GM19468 (cell line): ENCODE results near the gene NELFB.
"Not testable (repeated sequence)": the region's sequence is repeated elsewhere in the genome, so short reads cannot be mapped to it uniquely, and the experiment has no call there.

Source experiments
- ATAC-seq: cut with Tn5 transposase; IDR thresholded peaks from one replicate; pipeline ENCODE4 v1.9.1; 2021; ENCODE audit warnings: mild to moderate bottlenecking, moderate library complexity, moderate number of reproducible peaks; ENCODE audit not compliant: unreplicated experiment; ENCODE audit errors: extremely low read depth

NELFB gene

DNA sequence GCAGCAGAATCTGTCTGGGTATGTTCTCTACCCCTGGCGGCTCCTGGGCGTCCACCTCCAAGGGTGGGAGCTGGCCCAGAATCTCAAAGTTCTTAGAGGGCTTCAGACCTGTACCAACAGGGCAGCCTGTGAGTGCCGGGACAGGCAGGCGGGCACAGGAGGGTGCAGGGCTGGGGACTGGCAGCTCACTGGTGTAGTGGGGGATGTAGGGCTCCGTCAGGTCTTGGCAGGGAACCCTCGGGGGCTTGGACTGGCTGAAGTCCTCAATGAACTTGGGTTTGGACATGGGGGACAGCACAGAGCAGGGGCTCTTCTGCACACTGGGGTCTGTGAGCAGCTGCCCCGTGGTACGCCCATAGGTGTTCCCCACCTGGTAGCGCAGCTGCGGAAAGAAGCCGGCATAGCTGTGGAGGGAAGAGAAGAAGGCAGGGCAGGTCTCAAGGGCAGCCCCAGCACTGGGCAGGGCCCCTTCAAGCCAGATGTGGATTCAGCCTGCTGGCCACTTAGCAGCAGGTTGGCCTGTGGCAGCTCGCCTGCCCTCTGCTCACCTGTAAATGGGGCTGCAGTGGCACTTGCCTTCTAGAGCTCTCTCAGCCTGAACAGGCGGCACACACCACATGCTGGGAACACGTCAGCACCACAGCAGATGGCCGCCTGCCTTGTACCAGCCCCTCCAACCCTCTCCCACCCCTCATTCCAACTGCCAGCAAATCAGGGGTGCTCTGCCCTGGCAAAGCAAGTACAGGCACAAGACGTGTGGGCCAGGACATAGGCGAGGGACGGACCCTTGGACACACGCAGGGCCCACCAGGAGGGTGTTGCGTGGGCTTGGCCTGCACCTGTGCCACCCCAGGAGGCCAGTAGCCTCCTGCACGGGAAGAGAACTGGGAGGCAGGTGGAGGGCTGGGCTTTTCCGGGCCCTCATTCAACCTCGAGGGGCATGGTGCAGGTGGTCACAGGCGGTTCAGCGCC lies 9.4 kb upstream of the NELFB start:
- ATAC-seq, result no peak

GRCh38 chr9:137247135-137247915 lies 7.8 kb upstream of the NELFB start:
- ATAC-seq, result no peak

- no peak for ATAC-seq
Observed at GRCh38 chr9:137247916-137248175, 7.3 kb upstream of the NELFB start.

DNA sequence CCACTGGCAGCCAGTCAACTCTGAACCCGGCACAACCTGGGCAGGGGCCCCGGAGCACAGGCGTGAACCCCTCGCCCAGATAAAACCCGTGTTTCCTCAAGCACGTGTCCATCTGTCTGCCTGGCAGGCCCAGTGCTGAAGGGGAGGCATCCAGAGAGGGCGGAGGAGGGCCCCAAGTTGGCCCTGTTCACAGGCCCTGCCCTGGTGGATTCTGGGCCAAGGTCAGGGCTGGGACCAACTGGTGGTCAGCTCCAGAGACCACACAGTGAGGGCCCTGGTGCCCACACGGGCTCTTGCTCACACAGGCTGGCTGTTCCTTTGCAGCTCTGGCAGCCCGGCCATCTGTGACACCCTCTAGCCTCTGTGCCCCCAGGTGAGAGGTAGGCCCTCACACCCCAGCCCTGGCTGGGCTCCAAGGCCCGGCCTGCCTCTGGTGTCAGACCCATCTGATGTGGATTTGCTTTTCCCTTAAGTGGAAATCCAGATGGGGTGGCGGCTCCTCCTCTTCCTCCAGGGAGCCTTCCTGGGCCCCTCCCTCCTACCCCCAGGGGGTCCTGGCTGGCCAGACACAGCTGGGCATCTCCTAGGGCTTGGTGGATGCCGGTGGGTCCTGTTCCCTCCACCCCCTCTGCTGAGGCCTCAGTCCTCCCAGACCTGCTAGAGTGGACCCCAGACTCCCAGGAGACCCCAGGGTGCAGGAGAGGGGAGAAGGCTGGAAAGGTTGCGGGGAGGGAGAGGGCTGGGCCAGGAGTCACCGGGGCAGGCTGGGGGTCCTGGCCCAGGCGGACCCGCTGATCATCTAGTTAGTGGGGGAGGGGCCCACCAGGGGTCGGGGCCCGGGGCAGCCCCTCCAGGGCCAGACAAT lies 4.6 kb upstream of the NELFB start:
- no peak for ATAC-seq

DNA sequence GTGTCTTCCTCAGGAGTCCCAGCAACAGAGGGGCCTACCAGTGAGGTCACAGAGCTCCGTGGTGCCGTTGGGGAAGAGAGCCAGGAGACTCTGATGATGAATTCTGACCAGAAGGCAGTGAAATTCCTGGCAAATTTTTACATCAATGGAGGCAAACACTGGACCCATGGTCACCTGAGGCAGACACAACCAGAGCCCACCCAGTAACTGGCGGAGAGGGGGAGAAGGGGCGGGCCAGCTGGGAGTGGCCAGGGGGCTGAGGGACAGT lies 4.0 kb upstream of the NELFB start, which contains the start of gene STPG3:
TSS of gene STPG3 (plus strand) at position 93 of the 268 bp plus-strand sequence. CDS start at position 94, 1 bp downstream.
- ATAC-seq, result no peak

DNA sequence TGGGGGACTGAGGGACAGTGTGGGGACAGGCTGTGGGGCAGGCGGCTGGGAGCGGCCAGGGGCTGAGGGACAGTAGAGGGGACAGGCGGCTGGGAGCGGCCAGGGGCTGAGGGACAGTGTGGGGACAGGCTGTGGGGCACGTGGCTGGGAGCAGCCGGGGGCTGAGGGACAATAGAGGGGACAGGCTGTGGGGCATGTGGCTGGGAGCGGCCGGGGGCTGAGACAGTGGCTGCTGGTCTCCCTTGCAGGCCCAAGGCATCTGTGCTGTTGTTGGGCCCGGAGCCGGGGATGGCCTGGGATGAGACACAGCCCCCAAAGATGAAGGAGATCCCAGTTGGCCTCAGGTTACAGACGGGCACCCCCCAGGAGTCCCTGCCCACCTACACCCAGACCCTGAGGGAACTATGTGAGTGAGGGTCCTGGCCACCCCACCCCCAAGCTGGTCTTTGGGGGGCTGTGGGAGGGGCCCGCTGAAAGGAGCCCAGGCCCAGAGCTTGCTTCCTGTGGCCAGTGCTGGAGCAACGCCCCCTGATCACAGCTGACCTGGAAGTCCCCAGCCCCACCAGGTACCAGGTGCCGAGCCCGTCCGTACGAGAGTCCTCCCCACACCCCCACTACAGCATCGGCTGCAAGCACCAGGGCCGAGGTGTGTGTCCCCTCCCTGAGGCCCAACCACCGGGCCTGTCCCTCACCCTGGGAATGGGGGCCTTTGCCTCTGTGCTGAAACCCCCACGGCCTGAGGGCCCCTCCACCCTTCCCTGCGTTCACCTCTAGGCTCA lies 3.4 kb upstream of the NELFB start:
- no peak for ATAC-seq

DNA sequence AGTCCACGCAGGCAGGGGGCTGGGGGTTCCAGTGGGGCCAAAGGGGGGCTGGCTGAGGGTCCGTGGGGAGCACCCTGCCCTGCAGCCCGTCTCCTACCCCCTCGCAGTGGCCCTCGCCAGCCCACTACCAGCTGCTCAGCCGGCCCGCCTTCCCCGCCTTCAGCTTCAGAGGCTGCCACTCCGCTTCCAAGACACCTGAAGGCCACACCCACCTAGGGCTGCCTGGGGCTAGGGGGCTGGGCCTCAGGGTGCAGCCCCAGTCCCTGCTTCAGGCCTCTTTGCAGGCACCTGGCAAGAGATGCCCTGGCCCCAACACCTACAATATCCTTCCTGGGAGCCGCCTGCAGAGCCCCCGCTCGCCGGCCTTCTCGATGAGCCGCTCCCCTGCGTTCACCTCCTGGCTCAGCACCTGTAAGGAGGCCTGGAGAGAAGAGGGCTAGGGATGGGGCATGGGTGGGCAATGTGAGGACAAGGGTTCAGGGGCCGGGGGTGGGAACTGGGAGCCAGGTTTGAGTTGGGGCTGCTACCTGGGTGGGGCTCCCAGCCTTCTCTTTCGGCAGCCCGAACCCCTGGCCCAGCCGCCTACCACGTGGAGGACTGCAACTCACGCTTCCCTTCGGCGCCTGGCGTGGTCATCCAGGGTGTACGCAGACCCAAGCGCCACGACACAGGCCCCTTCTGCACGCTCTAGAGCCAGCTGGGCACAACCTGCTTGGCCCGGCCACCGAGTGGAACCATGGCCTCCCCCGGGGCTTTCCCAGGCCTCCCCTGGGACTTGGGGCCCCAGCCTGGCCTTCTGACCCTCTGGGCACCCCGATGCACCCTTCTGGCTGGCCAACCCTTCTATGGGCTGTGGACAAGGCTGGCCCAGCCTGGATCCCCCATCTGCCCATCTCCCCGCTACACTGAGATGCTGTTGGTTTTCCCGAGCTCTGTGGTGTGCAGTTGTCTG lies 2.3 kb upstream of the NELFB start:
- ATAC-seq, result no peak

GRCh38 chr9:137253717-137254623 lies 1.2 kb upstream of the NELFB start:
- no peak for ATAC-seq

DNA sequence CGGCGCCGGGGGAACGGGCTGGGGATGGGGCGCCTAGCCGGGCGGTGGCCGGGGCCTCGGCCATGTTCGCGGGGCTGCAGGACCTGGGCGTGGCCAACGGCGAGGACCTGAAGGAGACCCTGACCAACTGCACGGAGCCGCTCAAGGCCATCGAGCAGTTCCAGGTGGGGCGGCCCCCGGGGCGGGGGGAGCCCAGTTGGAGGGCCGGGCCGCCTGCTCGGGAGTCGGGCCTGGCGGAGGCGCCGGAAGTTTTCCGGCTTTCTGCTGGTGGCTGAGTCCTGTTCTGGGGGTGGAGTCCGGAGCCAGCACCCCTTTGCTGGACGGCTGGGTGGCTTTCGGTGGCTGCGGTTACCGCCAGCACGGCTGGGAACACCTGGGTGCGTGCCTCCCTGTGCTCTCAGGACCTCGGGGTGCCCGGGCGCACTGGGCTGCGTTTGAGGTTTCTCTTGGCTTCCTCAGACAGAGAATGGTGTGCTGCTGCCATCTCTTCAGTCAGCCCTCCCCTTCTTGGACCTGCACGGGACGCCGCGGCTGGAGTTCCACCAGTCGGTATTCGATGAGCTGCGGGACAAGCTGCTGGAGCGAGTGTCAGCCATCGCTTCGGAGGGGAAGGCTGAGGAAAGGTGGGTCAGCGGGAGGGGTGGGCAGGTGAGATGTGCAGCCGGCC lies 454 bp downstream of the NELFB start:
- no peak for ATAC-seq

- no peak for ATAC-seq
Observed at GRCh38 chr9:137256362-137256761, 1.2 kb downstream of the NELFB start.

- no peak for ATAC-seq
Observed at GRCh38 chr9:137256856-137257255, 1.7 kb downstream of the NELFB start.

- not testable (repeated sequence) for ATAC-seq
Observed at GRCh38 chr9:137262173-137262908, 7.2 kb downstream of the NELFB start.

DNA sequence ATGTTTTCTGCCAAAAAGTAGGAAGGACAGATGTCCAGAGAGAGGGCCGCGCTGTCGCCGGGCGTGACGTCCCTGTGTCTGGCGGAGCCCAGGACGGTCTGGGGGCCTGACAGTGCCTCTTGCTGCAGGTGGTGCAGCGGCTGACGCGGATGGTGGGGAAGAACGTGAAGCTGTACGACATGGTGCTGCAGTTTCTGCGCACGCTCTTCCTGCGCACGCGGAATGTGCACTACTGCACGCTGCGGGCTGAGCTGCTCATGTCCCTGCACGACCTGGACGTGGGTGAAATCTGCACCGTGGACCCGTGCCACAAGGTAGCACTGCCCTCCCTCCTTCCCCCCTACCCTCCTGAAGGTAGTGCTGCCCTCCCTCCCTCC lies 7.8 kb downstream of the NELFB start:
- no peak for ATAC-seq

DNA sequence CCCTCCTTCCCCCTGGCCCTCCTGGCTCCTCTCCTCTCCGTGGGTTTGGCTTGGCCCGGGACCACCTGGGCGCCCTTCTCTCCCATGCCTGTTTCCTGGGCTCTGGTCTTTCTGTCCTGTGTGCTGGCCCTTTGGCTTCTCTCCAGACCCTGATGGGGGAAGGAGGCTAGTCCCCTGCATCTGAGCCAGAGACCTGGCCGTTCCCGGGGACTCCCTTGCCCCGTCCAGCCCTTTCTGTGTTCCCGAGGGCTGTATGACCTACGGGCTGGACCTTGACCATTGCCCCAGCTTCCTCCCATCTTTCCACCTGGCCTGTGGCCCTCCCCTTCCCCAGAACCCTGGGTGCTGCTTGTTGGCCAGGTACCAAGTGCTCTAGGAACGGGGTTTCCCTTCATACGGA lies 8.4 kb downstream of the NELFB start:
- ATAC-seq, result no peak

GRCh38 chr9:137264067-137264466 lies 8.9 kb downstream of the NELFB start:
- no peak for ATAC-seq

- ATAC-seq, result no peak
Observed at GRCh38 chr9:137265496-137266161, 10.5 kb downstream of the NELFB start.
